ENCODE data around the gene SCD5. TPM values are rescaled to one million over a fixed set of nuclear protein-coding genes. Genes with fewer than 3 reads are reported as not detected.

SCD5 gene
- total and polyA plus RNA-seq, 2 donors (not counting 1 experiment from before 2014, with no cell fraction given) = 0.03 TPM; not detected in 1

DNA sequence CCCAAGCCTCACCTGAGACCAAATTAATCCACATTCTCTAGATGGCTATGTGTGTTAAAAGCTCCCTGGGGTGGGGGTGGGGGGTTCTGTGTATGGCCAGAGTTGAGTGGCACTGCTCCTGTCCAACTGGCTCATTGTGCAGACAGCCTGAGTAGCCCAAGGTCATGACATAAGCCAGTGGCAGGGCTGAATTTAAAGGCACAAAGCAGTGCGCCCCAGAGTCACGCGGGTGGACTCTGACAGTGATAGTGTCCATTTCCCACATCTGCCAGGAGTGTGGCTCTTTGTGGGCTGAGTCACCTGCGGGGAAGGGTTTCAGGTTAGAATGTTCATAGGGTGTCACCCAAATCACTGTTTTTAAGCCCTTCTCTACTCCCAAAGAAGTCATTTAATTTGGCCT is 45.4 kb downstream of the SCD5 start:
- Mint-ChIP-seq H3K9me3 (ENCODE audit: insufficient read depth) (no peaks in the 10 kb centered on the region), H3K27me3 (peaks cover 5% of the 10 kb centered on the region)
- no peak for ATAC-seq (ENCODE audit: low read depth)

DNA sequence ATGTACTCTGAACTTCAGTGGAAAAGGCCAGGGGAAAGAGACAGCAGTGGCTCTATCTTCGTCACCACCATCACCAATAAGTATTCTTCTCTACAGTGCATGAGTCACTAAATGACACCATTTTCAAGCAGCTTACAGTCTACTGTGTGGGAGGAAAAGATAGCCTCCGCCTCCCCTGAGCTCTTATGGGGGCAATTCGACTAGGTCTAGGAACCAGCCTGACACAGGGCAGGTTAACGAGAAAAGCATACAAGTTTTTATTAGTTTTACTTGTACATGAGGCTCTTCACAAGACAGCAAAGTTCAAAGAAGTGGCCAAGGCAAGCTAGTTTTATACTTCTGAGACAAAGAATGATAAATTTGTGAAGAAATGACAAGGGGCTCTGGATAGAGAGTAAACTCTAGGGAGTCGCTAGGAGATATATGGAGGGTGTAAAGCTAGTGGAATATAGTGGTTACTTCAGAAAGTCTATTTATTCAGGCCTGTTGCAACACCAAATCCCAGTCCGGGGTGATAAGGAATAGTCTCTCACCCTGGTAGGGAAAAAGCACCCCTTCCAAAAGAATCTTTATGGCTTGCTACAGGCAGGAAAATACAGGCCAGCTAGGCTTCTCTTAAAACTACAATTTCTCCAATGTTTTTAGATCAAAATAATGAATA is 49.7 kb downstream of the SCD5 start:
- Histone ChIP-seq H3K4me3 (ENCODE audit: control extremely low read depth in 1 of 5, extremely low read depth in 1 of 5, insufficient read depth in 1 of 5, low read depth in 2 of 5, low read length in 4 of 5) (no peak overlapping the region), H3K36me3 (replicated peaks in 1 of 2; ENCODE audit: control extremely low read depth in 1 of 2, control insufficient read depth in 1 of 2, extremely low read depth in 1 of 2, insufficient read depth in 2 of 2, low read length in 1 of 2) (no peaks in the 10 kb centered on the region), H3K9me3 (ENCODE audit: control extremely low read depth in 1 of 3, control insufficient read depth in 2 of 3, insufficient read depth in 1 of 3, low read length in 2 of 3) (no peaks in the 10 kb centered on the region), H2AFZ (ENCODE audit: insufficient read depth, low read depth, low read length, poor library complexity, severe bottlenecking) (no peak overlapping the region), H3K27me3 (replicated peaks in 1 of 4; ENCODE audit: control extremely low read depth in 1 of 4, control insufficient read depth in 3 of 4, insufficient read depth in 4 of 4, low read length in 3 of 4) (peaks cover 0 to 2% (median 0%) of the 10 kb centered on the region in 4 experiments), H3K27ac (ENCODE audit: low read length in 2 of 2) (no peak overlapping the region), H3K9ac (ENCODE audit: low read length) (no peak overlapping the region), H3K4me2 (replicated peaks; ENCODE audit: low read depth, low read length, poor library complexity, severe bottlenecking) (no peak overlapping the region), H3K4me1 (ENCODE audit: control insufficient read depth in 2 of 2, insufficient read depth in 2 of 2, low read length in 2 of 2) (no peaks in the 10 kb centered on the region), H3K79me2 (ENCODE audit: control insufficient read depth, insufficient read depth, low read length) (no peaks in the 10 kb centered on the region), H4K20me1 (ENCODE audit: control insufficient read depth, insufficient read depth, low read length, poor library complexity, severe bottlenecking) (no peaks in the 10 kb centered on the region)
- Mint-ChIP-seq H3K4me3 (no peak overlapping the region), H3K27ac (no peak overlapping the region), H3K27me3 (peaks cover 3% of the 10 kb centered on the region), H3K9me3 (ENCODE audit: insufficient read depth) (no peaks in the 10 kb centered on the region), H3K4me1 (no peaks in the 10 kb centered on the region)
- intact Hi-C loops (cut with micrococcal nuclease) = no loop called here
- ChIA-PET POLR2A (no interaction called here), CTCF (no interaction called here)
- 90% methylated on average over 2 of the region's 6 CpGs for WGBS (ENCODE audit: insufficient coverage)
- DNase-seq (no peak), ATAC-seq (ENCODE audit: low read depth) (no peak)
- TF ChIP-seq, protein P1, sequence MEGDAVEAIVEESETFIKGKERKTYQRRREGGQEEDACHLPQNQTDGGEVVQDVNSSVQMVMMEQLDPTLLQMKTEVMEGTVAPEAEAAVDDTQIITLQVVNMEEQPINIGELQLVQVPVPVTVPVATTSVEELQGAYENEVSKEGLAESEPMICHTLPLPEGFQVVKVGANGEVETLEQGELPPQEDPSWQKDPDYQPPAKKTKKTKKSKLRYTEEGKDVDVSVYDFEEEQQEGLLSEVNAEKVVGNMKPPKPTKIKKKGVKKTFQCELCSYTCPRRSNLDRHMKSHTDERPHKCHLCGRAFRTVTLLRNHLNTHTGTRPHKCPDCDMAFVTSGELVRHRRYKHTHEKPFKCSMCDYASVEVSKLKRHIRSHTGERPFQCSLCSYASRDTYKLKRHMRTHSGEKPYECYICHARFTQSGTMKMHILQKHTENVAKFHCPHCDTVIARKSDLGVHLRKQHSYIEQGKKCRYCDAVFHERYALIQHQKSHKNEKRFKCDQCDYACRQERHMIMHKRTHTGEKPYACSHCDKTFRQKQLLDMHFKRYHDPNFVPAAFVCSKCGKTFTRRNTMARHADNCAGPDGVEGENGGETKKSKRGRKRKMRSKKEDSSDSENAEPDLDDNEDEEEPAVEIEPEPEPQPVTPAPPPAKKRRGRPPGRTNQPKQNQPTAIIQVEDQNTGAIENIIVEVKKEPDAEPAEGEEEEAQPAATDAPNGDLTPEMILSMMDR (IDR thresholded peaks at IDR 0.05) = no peak
- TF ChIP-seq EZH2 (IDR thresholded peaks at IDR 0.05; ENCODE audit: borderline replicate concordance, insufficient read depth, low read depth, low read length, poor library complexity, severe bottlenecking) = no peak

More for the DNA sequence above, 45.4 kb downstream of the SCD5 start:
- no peaks in the 10 kb centered on the region for H3K79me2 ChIP-seq (ENCODE audit: control insufficient read depth, insufficient read depth, low read length)
- ChIA-PET POLR2A (no interaction called here), CTCF (no interaction called here)
- H3K27me3 ChIP-seq (replicated peaks in 1 of 4; ENCODE audit: control extremely low read depth in 1 of 4, control insufficient read depth in 3 of 4, insufficient read depth in 4 of 4, low read length in 3 of 4) = peaks cover 0 to 4% (median 2%) of the 10 kb centered on the region in 4 experiments
- H2AFZ ChIP-seq (ENCODE audit: insufficient read depth, low read depth, low read length, poor library complexity, severe bottlenecking) = no peak overlapping the region
- DNase-seq = no peak
- no peaks in the 10 kb centered on the region for H4K20me1 ChIP-seq (ENCODE audit: control insufficient read depth, insufficient read depth, low read length, poor library complexity, severe bottlenecking)
- Mint-ChIP-seq H3K4me1 (no peaks in the 10 kb centered on the region), H3K27ac (no peak overlapping the region), H3K4me3 (no peak overlapping the region)
- no peak overlapping the region for H3K4me2 ChIP-seq (replicated peaks; ENCODE audit: low read depth, low read length, poor library complexity, severe bottlenecking)
- no peak overlapping the region for H3K4me3 ChIP-seq (ENCODE audit: control extremely low read depth in 1 of 5, extremely low read depth in 1 of 5, insufficient read depth in 1 of 5, low read depth in 2 of 5, low read length in 4 of 5)
- no peaks in the 10 kb centered on the region for H3K36me3 ChIP-seq (replicated peaks in 1 of 2; ENCODE audit: control extremely low read depth in 1 of 2, control insufficient read depth in 1 of 2, extremely low read depth in 1 of 2, insufficient read depth in 2 of 2, low read length in 1 of 2)
- intact Hi-C loops (cut with micrococcal nuclease) = no loop called here
- H3K9ac ChIP-seq (ENCODE audit: low read length) = no peak overlapping the region
- no peak for TF ChIP-seq EZH2 (IDR thresholded peaks at IDR 0.05; ENCODE audit: borderline replicate concordance, insufficient read depth, low read depth, low read length, poor library complexity, severe bottlenecking)
- TF ChIP-seq, protein P1 (IDR thresholded peaks at IDR 0.05) = no peak
- H3K4me1 ChIP-seq (ENCODE audit: control insufficient read depth in 2 of 2, insufficient read depth in 2 of 2, low read length in 2 of 2) = no peaks in the 10 kb centered on the region
- H3K27ac ChIP-seq (ENCODE audit: low read length in 2 of 2) = no peak overlapping the region
- 93% methylated on average over 3 of the region's 4 CpGs for WGBS (ENCODE audit: insufficient coverage)
- no peaks in the 10 kb centered on the region for H3K9me3 ChIP-seq (ENCODE audit: control extremely low read depth in 1 of 3, control insufficient read depth in 2 of 3, insufficient read depth in 1 of 3, low read length in 2 of 3)

Data from B cell (primary cell).